Measurements from ENCODE around the gene ADTRP.

Gene ADTRP, protein sequence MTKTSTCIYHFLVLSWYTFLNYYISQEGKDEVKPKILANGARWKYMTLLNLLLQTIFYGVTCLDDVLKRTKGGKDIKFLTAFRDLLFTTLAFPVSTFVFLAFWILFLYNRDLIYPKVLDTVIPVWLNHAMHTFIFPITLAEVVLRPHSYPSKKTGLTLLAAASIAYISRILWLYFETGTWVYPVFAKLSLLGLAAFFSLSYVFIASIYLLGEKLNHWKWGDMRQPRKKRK

GRCh38 chr6:11778648-11779328 lies at the start of gene ADTRP:
TSS of gene ADTRP (minus strand) at chr6:11778803. CDS start at chr6:11778759, 44 bp downstream.
- ATAC-seq, result no peak
- no peak for TF ChIP-seq ARNTL (CRISPR knock-in tag; IDR thresholded peaks at IDR 0.05; ENCODE audit: borderline replicate concordance, low read depth)
- TF ChIP-seq TOX (CRISPR knock-in tag; IDR thresholded peaks at IDR 0.05; ENCODE audit: borderline replicate concordance), result no peak
- no peak for TF ChIP-seq BACH2 (CRISPR knock-in tag; IDR thresholded peaks at IDR 0.05; ENCODE audit: borderline replicate concordance)
- no peak for TF ChIP-seq CSRNP3 (CRISPR knock-in tag; IDR thresholded peaks at IDR 0.05)
- no peak for TF ChIP-seq ZNF8 (CRISPR knock-in tag; IDR thresholded peaks at IDR 0.05)
- TF ChIP-seq SNAI2 (CRISPR knock-in tag; IDR thresholded peaks at IDR 0.05), result no peak
- TF ChIP-seq TSHZ2 (CRISPR knock-in tag; IDR thresholded peaks at IDR 0.05), result no peak
- TF ChIP-seq ZFP3 (CRISPR knock-in tag; IDR thresholded peaks at IDR 0.05), result no peak
- no peak for TF ChIP-seq RARB (CRISPR knock-in tag; IDR thresholded peaks at IDR 0.05)
- no peak for TF ChIP-seq ESRRG (CRISPR knock-in tag; IDR thresholded peaks at IDR 0.05)
- TF ChIP-seq OSR1 (CRISPR knock-in tag; IDR thresholded peaks at IDR 0.05), result no peak
- no peak for TF ChIP-seq ZC3H10 (CRISPR knock-in tag; IDR thresholded peaks at IDR 0.05)
- TF ChIP-seq CSDC2 (CRISPR knock-in tag; IDR thresholded peaks at IDR 0.05), result no peak
- no peak for TF ChIP-seq PPARA (CRISPR knock-in tag; IDR thresholded peaks at IDR 0.05; ENCODE audit: borderline replicate concordance)
- no peak for TF ChIP-seq ZNF565 (CRISPR knock-in tag; conservative IDR thresholded peaks at IDR 0.05; ENCODE audit: low read depth)
- no peak for TF ChIP-seq ZNF70 (CRISPR knock-in tag; IDR thresholded peaks at IDR 0.05)
- TF ChIP-seq, protein P1, sequence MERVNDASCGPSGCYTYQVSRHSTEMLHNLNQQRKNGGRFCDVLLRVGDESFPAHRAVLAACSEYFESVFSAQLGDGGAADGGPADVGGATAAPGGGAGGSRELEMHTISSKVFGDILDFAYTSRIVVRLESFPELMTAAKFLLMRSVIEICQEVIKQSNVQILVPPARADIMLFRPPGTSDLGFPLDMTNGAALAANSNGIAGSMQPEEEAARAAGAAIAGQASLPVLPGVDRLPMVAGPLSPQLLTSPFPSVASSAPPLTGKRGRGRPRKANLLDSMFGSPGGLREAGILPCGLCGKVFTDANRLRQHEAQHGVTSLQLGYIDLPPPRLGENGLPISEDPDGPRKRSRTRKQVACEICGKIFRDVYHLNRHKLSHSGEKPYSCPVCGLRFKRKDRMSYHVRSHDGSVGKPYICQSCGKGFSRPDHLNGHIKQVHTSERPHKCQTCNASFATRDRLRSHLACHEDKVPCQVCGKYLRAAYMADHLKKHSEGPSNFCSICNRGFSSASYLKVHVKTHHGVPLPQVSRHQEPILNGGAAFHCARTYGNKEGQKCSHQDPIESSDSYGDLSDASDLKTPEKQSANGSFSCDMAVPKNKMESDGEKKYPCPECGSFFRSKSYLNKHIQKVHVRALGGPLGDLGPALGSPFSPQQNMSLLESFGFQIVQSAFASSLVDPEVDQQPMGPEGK (CRISPR knock-in tag; IDR thresholded peaks at IDR 0.05; ENCODE audit: borderline replicate concordance), result no peak
- TF ChIP-seq, protein P2, sequence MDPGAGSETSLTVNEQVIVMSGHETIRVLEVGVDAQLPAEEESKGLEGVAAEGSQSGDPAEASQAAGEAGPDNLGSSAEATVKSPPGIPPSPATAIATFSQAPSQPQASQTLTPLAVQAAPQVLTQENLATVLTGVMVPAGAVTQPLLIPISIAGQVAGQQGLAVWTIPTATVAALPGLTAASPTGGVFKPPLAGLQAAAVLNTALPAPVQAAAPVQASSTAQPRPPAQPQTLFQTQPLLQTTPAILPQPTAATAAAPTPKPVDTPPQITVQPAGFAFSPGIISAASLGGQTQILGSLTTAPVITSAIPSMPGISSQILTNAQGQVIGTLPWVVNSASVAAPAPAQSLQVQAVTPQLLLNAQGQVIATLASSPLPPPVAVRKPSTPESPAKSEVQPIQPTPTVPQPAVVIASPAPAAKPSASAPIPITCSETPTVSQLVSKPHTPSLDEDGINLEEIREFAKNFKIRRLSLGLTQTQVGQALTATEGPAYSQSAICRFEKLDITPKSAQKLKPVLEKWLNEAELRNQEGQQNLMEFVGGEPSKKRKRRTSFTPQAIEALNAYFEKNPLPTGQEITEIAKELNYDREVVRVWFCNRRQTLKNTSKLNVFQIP (CRISPR knock-in tag; IDR thresholded peaks at IDR 0.05; ENCODE audit: borderline replicate concordance, low read depth), result no peak
- TF ChIP-seq ISL1 (CRISPR knock-in tag; IDR thresholded peaks at IDR 0.05), result no peak

GRCh38 chr6:11826779-11827178 lies 48.2 kb upstream of the ADTRP start:
- TF ChIP-seq OSR1 (CRISPR knock-in tag; IDR thresholded peaks at IDR 0.05) (no peak), BACH2 (CRISPR knock-in tag; IDR thresholded peaks at IDR 0.05; ENCODE audit: borderline replicate concordance) (no peak), ISL1 (CRISPR knock-in tag; IDR thresholded peaks at IDR 0.05) (no peak), PPARA (CRISPR knock-in tag; IDR thresholded peaks at IDR 0.05; ENCODE audit: borderline replicate concordance) (no peak), GLIS3 (CRISPR knock-in tag; IDR thresholded peaks at IDR 0.05) (no peak), RARB (CRISPR knock-in tag; IDR thresholded peaks at IDR 0.05) (no peak), TOX (CRISPR knock-in tag; IDR thresholded peaks at IDR 0.05; ENCODE audit: borderline replicate concordance) (no peak), ZNF565 (CRISPR knock-in tag; conservative IDR thresholded peaks at IDR 0.05; ENCODE audit: low read depth) (no peak), ZFP3 (CRISPR knock-in tag; IDR thresholded peaks at IDR 0.05) (no peak), CSDC2 (CRISPR knock-in tag; IDR thresholded peaks at IDR 0.05) (no peak), ZFP30 (CRISPR knock-in tag; IDR thresholded peaks at IDR 0.05) (no peak), ZNF8 (CRISPR knock-in tag; IDR thresholded peaks at IDR 0.05) (no peak), ARNTL (CRISPR knock-in tag; IDR thresholded peaks at IDR 0.05; ENCODE audit: borderline replicate concordance, low read depth) (no peak), CSRNP3 (CRISPR knock-in tag; IDR thresholded peaks at IDR 0.05) (no peak)
- TF ChIP-seq, protein P2 (CRISPR knock-in tag; IDR thresholded peaks at IDR 0.05; ENCODE audit: borderline replicate concordance, low read depth), result no peak

More at GRCh38 chr6:11826779-11827178, 48.2 kb upstream of the ADTRP start:
- no peak for ATAC-seq

All from SK-N-SH treated with all-trans-retinoic acid at 6 μM for 48 hours (cell line).